Activated CD4-positive, alpha-beta T cell treated with anti-CD3 and anti-CD28 coated beads, Interleukin-2, amount 50 U/mL, for 48 hours (primary cell): ENCODE data around the gene GRIK2.

ENCODE experiments used
- DNase-seq, 2 experiments: peaks; one replicate each; pipeline ENCODE4 v3.0.0-alpha.2; 2020

Gene GRIK2

GRCh38 chr6:101401171-101401570, 7.7 kb downstream of the GRIK2 start:
- no peak for DNase-seq

GRCh38 chr6:101401792-101402621, 8.5 kb downstream of the GRIK2 start:
- DNase-seq, result no peak

GRCh38 chr6:101402622-101403031, 9.1 kb downstream of the GRIK2 start:
- no peak for DNase-seq

- DNase-seq, result no peak
These were observed 9.9 kb downstream of the GRIK2 start for GRCh38 chr6:101403216-101403945.

- DNase-seq, result no peak
These were observed 11.3 kb downstream of the GRIK2 start for GRCh38 chr6:101404775-101405174.

- DNase-seq, result no peak
These were observed 20.3 kb downstream of the GRIK2 start for GRCh38 chr6:101413773-101414172.

GRCh38 chr6:101417900-101418299, 24.4 kb downstream of the GRIK2 start:
- no peak for DNase-seq

- DNase-seq, result no peak
These were observed 28.7 kb downstream of the GRIK2 start for GRCh38 chr6:101422251-101422650.

- no peak for DNase-seq
These were observed 29.3 kb downstream of the GRIK2 start for GRCh38 chr6:101422811-101423210.

- DNase-seq, result no peak
These were observed 35.8 kb downstream of the GRIK2 start for GRCh38 chr6:101429270-101429669.

GRCh38 chr6:101429845-101430244, 36.3 kb downstream of the GRIK2 start:
- no peak for DNase-seq

GRCh38 chr6:101433141-101433540, 39.6 kb downstream of the GRIK2 start:
- no peak for DNase-seq

GRCh38 chr6:101434601-101435000, 41.1 kb downstream of the GRIK2 start:
- no peak for DNase-seq

- no peak for DNase-seq
These were observed 41.5 kb downstream of the GRIK2 start for GRCh38 chr6:101435038-101435437.

- no peak for DNase-seq
These were observed 46.3 kb downstream of the GRIK2 start for GRCh38 chr6:101439790-101440189.

GRCh38 chr6:101443315-101443714, 49.8 kb downstream of the GRIK2 start:
- DNase-seq, result no peak

GRCh38 chr6:101444717-101445116, 51.2 kb downstream of the GRIK2 start:
- DNase-seq, result no peak

- no peak for DNase-seq
These were observed 52.0 kb downstream of the GRIK2 start for GRCh38 chr6:101445527-101445926.

GRCh38 chr6:101450901-101451300, 57.4 kb downstream of the GRIK2 start:
- DNase-seq, result no peak

GRCh38 chr6:101451981-101452380, 58.5 kb downstream of the GRIK2 start:
- DNase-seq, result no peak

- DNase-seq, result no peak
These were observed 59.7 kb downstream of the GRIK2 start for GRCh38 chr6:101453221-101453620.

- no peak for DNase-seq
These were observed 60.7 kb downstream of the GRIK2 start for GRCh38 chr6:101454106-101454676.

GRCh38 chr6:101458336-101458735, 64.8 kb downstream of the GRIK2 start:
- DNase-seq, result no peak

GRCh38 chr6:101458826-101459225, 65.3 kb downstream of the GRIK2 start:
- DNase-seq, result no peak
